ENCODE results near the gene MTAP.

DNA sequence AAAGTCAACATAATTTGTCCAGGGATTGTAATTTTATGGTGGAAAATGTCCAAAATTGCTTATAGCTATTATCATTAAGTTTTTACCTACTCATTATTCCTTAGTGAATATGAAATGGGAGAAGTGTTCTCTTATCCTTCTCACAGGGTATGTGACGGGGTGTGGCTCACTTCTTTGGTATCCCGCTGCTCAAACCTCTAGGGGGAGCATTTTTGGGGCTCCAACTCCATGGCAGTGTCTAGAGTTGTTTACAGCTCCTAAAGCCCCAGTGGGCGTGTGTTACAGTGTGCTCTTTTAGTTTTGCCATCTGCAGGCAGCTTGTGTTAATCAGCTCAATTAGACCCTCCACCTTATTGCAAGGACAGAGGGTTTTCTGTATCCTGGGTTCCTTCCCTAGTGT lies 102.3 kb downstream of the MTAP start:
- TF ChIP-seq, protein P1, sequence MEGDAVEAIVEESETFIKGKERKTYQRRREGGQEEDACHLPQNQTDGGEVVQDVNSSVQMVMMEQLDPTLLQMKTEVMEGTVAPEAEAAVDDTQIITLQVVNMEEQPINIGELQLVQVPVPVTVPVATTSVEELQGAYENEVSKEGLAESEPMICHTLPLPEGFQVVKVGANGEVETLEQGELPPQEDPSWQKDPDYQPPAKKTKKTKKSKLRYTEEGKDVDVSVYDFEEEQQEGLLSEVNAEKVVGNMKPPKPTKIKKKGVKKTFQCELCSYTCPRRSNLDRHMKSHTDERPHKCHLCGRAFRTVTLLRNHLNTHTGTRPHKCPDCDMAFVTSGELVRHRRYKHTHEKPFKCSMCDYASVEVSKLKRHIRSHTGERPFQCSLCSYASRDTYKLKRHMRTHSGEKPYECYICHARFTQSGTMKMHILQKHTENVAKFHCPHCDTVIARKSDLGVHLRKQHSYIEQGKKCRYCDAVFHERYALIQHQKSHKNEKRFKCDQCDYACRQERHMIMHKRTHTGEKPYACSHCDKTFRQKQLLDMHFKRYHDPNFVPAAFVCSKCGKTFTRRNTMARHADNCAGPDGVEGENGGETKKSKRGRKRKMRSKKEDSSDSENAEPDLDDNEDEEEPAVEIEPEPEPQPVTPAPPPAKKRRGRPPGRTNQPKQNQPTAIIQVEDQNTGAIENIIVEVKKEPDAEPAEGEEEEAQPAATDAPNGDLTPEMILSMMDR (IDR thresholded peaks at IDR 0.05; ENCODE audit: low read depth, low read length), result no peak
- TF ChIP-seq EZH2phosphoT487 (IDR thresholded peaks at IDR 0.05; ENCODE audit: low read depth), result no peak
